Right renal cortex interstitium (tissue), 3 donors: ENCODE results near the gene MPPED1. TPM values are rescaled to one million over a fixed set of nuclear protein-coding genes. Genes with fewer than 3 reads are reported as not detected.

ENCODE experiments used
- DNase-seq, 3 donors: peaks; one replicate each; pipeline ENCODE4 v3.0.0-alpha.2; 2013; ENCODE audit warnings: low read depth in 3 of 3, low spot score in 2 of 3
- polyA plus RNA-seq, 3 donors: library from polyadenylated mRNA; unstranded; fragments of 120-200 nt; gene quantifications; one replicate each; pipeline ENCODE4 v1.2.1, GENCODE V29; 2013; ENCODE audit not compliant: insufficient read length in 3 of 3

The MPPED1 gene
- polyA plus RNA-seq, 3 donors = 0.54 to 0.76 (median 0.60) TPM

- DNase-seq = no peak
Measured at GRCh38 chr22:43512279-43512678, 100.5 kb downstream of the MPPED1 start.

DNA sequence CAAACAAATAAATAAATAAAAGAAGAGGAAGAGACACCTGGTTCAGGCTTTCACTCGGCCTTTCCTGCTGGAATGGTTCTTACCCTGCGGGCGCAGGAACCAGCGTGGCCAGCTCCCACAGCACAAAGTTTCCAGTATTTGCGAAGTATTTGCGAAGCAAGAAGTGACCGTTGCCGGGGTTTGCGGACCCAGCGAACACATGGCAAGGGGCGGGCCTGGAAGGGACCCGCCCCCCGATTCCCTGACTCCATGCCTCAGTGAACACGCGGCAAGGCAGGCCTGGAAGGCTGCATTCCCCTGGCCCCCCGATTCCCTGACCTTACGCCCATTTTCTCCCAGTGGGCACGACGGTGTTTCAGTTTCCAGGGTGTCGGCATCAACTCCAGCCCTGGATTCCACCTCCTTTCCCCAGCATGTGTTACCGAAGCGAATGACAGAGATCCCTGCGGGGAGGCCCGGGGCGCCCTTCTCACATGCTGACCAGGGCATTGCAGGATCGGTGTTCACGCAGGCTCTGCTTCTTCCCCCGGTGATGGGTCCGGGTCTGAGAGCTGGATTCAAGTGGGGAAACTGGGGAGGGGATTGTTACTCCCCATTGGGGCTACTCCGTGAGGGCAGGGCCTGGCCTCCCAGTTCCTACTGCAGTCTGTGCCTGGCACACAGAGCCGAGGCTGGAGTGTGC lies 102.8 kb downstream of the MPPED1 start:
- no peak for DNase-seq

GRCh38 chr22:43515411-43515810 lies 103.6 kb downstream of the MPPED1 start:
- no peak for DNase-seq

DNA sequence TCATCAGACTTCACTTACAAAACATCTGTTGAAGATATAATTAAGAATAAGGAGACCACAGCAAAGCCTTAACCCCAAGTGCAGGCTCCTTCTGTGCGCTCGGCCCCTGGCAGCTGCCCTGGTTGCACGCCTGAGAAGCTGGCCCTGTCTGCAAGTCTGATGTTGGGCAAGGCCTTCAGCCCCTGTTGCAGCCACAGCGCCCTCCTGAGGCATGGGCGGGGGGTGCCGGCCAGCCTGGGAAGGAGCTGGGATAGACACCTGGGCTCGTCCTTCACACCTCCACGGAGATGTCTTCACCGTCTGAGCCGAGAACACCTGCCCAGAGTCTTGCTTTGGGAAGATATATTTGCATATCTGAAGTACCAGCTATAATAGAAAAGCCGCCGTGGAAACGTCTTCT lies 104.1 kb downstream of the MPPED1 start:
- DNase-seq = no peak

DNA sequence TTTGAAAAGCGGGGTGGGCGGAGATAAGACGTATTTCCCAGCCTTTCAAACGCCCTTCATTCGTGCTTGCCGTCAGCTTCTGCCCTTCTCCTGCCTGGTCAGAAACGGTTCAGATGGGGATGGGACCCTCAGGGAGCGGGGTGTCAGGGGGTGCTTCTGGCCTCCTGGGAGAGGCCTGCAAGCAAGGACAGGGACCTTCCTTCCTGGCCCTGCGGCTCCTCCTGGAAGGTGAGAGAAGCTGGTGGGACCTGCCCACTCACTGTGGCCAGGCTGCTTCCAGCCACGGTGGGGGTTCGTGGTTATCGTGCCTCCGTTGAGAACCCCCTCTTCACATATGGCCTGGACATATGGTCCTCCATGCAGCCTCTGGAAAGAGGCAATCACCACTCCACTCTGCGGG lies 104.6 kb downstream of the MPPED1 start:
- DNase-seq = no peak

DNA sequence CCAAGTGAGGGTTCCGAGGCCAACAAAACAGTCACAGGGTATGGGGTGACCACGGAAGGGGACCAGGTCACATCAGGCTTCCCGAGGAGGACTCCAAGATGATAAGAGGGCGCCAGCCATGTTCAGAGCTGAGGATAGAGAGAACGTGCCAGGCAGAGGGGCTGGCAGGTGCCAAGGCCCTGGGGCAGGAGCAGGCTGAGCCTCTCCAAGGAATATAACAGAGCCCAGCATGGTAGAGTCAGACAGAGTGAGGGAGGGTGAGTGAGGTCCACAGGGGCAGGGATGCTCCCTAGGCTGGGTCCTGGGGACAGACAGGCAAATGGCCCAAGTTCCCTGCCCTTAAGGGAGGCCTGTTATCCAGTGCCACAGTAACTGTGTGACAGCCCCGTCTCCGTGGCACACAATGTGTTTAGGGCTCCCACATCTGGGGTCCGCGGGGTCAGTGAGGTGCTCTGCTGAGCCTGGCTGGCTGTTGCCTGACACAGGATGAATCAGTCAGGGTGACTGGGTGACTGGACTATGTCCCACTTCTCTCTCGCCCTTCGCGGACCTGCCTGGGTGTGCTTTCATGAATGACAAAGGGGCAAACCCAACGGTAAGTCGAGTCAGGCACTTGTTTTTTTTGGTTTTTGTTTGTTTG lies 105.3 kb downstream of the MPPED1 start:
- no peak for DNase-seq

- no peak for DNase-seq
Measured at GRCh38 chr22:43520632-43521039, 108.8 kb downstream of the MPPED1 start.

GRCh38 chr22:43521716-43522115 lies 109.9 kb downstream of the MPPED1 start:
- no peak for DNase-seq

GRCh38 chr22:43526117-43526655 lies 114.4 kb downstream of the MPPED1 start:
- no peak for DNase-seq

- no peak for DNase-seq
Measured at GRCh38 chr22:43526946-43527345, 115.1 kb downstream of the MPPED1 start.

- DNase-seq = no peak
Measured at GRCh38 chr22:43528601-43529360, 117.0 kb downstream of the MPPED1 start.

DNA sequence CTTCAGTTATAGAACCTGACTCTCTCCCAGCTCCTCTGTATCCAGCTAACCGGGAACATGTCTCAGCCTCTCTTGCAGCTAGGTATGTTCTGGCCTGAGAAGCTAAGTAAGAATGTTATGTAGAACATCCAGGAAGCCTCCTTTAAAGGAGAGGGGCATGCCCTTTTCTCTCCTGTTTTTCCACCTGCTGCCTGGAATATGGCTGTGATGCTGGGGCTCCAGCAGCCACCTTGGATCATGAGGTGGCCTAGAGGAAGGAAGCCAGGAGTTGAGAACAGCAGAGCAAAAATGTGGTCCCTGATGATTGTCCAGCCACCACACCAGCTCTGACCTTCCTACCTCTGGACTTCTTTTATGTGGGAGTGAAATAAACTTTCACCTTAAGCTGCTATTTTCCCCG lies 117.6 kb downstream of the MPPED1 start:
- no peak for DNase-seq

GRCh38 chr22:43529934-43530333 lies 118.1 kb downstream of the MPPED1 start:
- no peak for DNase-seq

DNA sequence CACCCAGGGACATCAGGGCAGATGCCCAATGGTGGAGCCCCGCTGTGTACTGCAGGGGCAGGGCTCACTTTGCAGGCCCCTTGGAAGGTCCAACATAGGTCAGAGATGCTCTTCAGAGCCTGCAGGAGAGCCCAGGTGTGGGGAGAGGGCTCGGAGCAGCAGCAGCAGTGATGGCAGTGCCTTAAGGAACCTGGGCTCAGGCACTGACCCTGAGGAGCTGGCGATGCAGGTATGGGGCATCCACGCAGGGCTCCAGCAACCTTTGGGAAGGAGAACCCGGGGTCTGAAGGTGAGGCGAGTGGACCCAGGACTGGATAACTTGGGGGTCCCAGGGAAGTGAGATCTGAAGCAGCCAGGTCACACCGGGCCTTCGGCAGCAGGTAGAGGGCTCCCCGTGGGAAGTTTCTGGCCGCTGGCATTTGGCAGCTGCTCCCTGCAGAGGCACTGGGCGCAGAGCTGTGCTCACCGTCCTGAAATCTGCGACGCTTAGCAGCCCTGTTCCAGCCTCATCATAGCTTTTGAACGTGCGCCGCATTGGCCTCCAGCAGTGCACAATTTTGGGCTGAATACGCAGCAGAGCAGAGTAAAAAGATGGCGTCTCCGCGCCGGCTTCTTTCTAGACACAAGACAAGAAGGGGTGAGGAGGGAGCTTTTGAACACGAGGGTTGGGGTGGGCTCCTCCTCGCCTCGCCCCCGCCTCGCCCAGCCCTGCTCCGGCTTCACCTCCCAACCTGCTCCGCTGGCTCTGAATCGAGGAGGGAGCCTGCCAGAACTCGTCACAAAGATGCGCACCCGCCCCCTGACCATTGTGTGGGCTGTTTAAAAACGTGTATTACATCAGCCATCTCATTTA lies 118.8 kb downstream of the MPPED1 start:
- DNase-seq = no peak

GRCh38 chr22:43531651-43532050 lies 119.8 kb downstream of the MPPED1 start:
- DNase-seq = no peak

- no peak for DNase-seq
Measured at GRCh38 chr22:43532301-43533155, 120.7 kb downstream of the MPPED1 start.

DNA sequence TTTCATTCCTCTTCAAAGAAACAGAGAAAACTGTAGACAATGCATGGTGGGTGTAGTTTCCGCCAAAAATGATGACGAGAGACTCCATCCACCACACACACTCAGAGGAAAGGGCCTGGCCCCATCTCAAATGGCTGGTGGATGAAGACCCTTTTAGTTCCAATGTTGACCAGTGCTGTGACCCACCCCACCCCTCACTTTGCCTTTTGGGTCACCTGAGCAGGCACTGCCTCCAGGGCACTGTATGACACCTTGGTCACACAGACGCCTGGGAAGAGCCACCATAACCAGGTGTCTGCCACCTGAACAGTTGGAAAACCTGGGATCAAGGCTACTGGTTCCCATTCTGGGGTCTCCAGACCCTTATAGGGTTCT lies 121.3 kb downstream of the MPPED1 start:
- DNase-seq = no peak

GRCh38 chr22:43533656-43534428 lies 122.0 kb downstream of the MPPED1 start:
- no peak for DNase-seq

GRCh38 chr22:43534916-43535315 lies 123.1 kb downstream of the MPPED1 start:
- no peak for DNase-seq
